Prostate gland (tissue), 2 donors: ENCODE data around the gene CRABP2. TPM values are rescaled to one million over a fixed set of nuclear protein-coding genes. Genes with fewer than 3 reads are reported as not detected.
A peak's percentile ranks its signal among the peaks of the same experiment; 100 is the strongest.

Experiments used
- DNase-seq: peaks from one replicate; pipeline ENCODE4 v3.0.0-alpha.2; 2019; ENCODE audit warnings: low spot score
- H3K27ac ChIP-seq, 2 donors: fragments of 200-600 bp; sonication (generic); 2 replicates each; pipeline ENCODE4 v1.5.1; 2017 to 2019
- H3K27me3 ChIP-seq: fragments of 200-600 bp; sonication (generic); replicated peaks from 2 replicates; pipeline ENCODE4 v1.5.1; 2019; ENCODE audit not compliant: insufficient read depth
- H3K36me3 ChIP-seq, 2 donors: fragments of 200-600 bp; sonication (generic); 1 replicate in 1 of 2; 2 replicates in 1 of 2; pipeline versions ENCODE4 v1.5.1 to v1.8.1; 2017 to 2019
- H3K4me1 ChIP-seq: fragments of 200-600 bp; sonication (generic); replicated peaks from 2 replicates; pipeline ENCODE4 v1.5.1; 2019
- H3K4me3 ChIP-seq, 2 donors: fragments of 200-600 bp; sonication (generic); 2 replicates each; pipeline ENCODE4 v1.5.1; 2017 to 2019
- H3K9me3 ChIP-seq: fragments of 200-600 bp; sonication (generic); 2 replicates; pipeline ENCODE4 v1.5.1; 2017
- POLR2A ChIP-seq: fragments of 450-650 bp; IDR thresholded peaks from one replicate; pipeline ENCODE4 v1.6.1; 2016; ENCODE audit warnings: antibody characterized with exemption, mild to moderate bottlenecking
- POLR2AphosphoS5 ChIP-seq: sonication (generic); formaldehyde crosslinking; IDR thresholded peaks from one replicate; pipeline ENCODE4 v1.6.1; 2017; ENCODE audit warnings: antibody characterized with exemption
- WGBS: methylation state at CpG from one replicate; pipeline ENCODE4 v1.1.5; 2018; 5-methylcytosine and 5-hydroxymethylcytosine counted together
- intact Hi-C: fragments of 100-400 bp; cut with DNase I; formaldehyde crosslinking; loops from one replicate; pipeline ENCODE4 v1.14.2; 2022
- total RNA-seq, 2 donors: library from RNA; depleted of rRNA; stranded (reverse); fragments of >200 nt; gene quantifications; one replicate each; pipeline ENCODE4 v1.1.0, GENCODE V29; 2016
- TF ChIP-seq, protein P1 (sequence below), 4 experiments: fragments of 200-600 bp in 2 of 4; fragments of 450-650 bp in 2 of 4; sonication (generic) in 2 of 4; IDR thresholded peaks; 1 replicate in 3 of 4; 2 replicates in 1 of 4; pipeline ENCODE4 v1.5.1; 2016 to 2019; ENCODE audit warnings: antibody characterized with exemption in 4 of 4, mild to moderate bottlenecking in 2 of 4, moderate library complexity in 2 of 4

CRABP2 gene
- total RNA-seq, 2 donors from 2014 or later: 27.3 to 30.8 TPM

DNA sequence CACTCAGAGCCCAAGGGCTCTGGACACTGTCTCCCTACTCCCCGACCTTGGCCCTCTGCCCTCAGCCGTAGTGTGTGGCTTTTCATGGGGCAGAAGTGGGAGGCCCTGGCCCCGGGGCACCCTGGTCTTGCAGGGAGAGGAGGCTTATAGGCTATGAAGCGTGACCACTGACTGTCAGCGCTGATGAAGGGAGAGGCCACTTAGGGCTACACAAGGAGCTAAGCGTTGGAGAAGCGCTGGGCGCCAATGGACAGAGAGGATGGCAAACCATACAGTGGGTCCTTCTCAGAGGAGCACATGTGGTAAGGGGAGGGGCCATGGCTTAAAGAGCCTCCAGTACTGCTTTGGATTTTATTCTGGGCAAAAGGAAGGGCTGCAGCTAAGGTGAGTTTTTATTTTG lies 7.9 kb downstream of the CRABP2 start:
- H3K9me3 ChIP-seq: no peaks in the 10 kb centered on the region
- H3K4me3 ChIP-seq: no peak overlapping the region
- WGBS: 64% methylated on average over 8 of the region's 8 CpGs
- H3K27me3 ChIP-seq: no peaks in the 10 kb centered on the region
- intact Hi-C loops: loop anchor here (10.0 kb wide), 1 partner anchor 167 kb away; the partner anchor contains the start of gene NTRK1
- DNase-seq: no peak
- H3K27ac ChIP-seq: no peak overlapping the region
- peaks cover 7% of the 10 kb centered on the region for H3K4me1 ChIP-seq
- TF ChIP-seq POLR2AphosphoS5 (no peak), POLR2A (no peak)
- TF ChIP-seq, protein P1, sequence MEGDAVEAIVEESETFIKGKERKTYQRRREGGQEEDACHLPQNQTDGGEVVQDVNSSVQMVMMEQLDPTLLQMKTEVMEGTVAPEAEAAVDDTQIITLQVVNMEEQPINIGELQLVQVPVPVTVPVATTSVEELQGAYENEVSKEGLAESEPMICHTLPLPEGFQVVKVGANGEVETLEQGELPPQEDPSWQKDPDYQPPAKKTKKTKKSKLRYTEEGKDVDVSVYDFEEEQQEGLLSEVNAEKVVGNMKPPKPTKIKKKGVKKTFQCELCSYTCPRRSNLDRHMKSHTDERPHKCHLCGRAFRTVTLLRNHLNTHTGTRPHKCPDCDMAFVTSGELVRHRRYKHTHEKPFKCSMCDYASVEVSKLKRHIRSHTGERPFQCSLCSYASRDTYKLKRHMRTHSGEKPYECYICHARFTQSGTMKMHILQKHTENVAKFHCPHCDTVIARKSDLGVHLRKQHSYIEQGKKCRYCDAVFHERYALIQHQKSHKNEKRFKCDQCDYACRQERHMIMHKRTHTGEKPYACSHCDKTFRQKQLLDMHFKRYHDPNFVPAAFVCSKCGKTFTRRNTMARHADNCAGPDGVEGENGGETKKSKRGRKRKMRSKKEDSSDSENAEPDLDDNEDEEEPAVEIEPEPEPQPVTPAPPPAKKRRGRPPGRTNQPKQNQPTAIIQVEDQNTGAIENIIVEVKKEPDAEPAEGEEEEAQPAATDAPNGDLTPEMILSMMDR (IDR thresholded peaks at IDR 0.05): no peak
- H3K36me3 ChIP-seq: no peaks in the 10 kb centered on the region

DNA sequence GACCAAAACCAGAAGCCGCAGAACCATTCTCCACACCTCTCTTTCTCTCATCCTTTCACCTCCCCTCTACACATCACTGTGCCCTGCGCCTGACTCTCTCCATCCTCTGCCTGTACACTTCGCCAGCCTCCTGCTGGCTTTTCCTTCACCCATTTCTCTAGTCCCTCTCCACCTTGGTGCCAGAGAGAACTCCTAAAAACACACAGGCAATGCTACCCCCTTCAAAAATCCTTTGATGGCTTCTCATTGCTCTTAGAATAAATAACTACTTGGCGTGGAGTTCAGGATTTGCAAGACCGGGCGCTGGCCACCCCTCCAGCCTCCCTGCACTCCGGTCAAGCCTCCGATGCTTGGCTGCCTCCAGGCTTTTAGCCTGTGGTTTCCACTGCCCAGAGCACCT lies 8.6 kb downstream of the CRABP2 start:
- no peak overlapping the region for H3K4me3 ChIP-seq
- intact Hi-C loops: loop anchor here (10.0 kb wide), 1 partner anchor 168 kb away; the partner anchor contains the start of gene NTRK1
- H3K27ac ChIP-seq: no peak overlapping the region
- WGBS: 65% methylated on average over 8 of the region's 8 CpGs
- no peaks in the 10 kb centered on the region for H3K36me3 ChIP-seq
- peaks cover 8% of the 10 kb centered on the region for H3K4me1 ChIP-seq
- H3K27me3 ChIP-seq: no peaks in the 10 kb centered on the region
- TF ChIP-seq POLR2AphosphoS5: no peak
- TF ChIP-seq POLR2A: no peak
- H3K9me3 ChIP-seq: no peaks in the 10 kb centered on the region
- DNase-seq: no peak

DNA sequence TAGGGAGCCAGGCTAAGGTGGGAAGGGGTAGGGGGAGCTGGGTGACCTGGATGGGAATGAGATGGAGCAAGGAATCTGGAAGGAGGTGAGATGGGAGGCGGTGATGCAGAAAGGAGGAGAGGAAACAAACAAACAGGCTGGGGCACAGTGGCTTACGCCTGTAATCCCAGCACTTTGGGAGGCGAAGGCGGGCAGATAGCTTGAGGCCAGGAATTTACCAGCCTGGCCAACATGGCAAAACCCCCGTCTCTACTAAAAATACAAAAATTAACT lies 10.8 kb downstream of the CRABP2 start:
- Histone ChIP-seq H3K4me1 (peaks cover 8% of the 10 kb centered on the region), H3K36me3 (no peaks in the 10 kb centered on the region), H3K4me3 (no peak overlapping the region), H3K9me3 (no peaks in the 10 kb centered on the region), H3K27me3 (peaks cover 4% of the 10 kb centered on the region), H3K27ac (peak overlapping the region in 1 of 2 donors; percentile 54)
- WGBS: 55% methylated on average over 5 of the region's 5 CpGs
- TF ChIP-seq POLR2A: no peak
- TF ChIP-seq, protein P1 (IDR thresholded peaks at IDR 0.05): no peak
- TF ChIP-seq POLR2AphosphoS5: no peak
- intact Hi-C loops: loop anchor here (10.0 kb wide), 1 partner anchor 170 kb away; the partner anchor contains the start of gene NTRK1
- DNase-seq: no peak

DNA sequence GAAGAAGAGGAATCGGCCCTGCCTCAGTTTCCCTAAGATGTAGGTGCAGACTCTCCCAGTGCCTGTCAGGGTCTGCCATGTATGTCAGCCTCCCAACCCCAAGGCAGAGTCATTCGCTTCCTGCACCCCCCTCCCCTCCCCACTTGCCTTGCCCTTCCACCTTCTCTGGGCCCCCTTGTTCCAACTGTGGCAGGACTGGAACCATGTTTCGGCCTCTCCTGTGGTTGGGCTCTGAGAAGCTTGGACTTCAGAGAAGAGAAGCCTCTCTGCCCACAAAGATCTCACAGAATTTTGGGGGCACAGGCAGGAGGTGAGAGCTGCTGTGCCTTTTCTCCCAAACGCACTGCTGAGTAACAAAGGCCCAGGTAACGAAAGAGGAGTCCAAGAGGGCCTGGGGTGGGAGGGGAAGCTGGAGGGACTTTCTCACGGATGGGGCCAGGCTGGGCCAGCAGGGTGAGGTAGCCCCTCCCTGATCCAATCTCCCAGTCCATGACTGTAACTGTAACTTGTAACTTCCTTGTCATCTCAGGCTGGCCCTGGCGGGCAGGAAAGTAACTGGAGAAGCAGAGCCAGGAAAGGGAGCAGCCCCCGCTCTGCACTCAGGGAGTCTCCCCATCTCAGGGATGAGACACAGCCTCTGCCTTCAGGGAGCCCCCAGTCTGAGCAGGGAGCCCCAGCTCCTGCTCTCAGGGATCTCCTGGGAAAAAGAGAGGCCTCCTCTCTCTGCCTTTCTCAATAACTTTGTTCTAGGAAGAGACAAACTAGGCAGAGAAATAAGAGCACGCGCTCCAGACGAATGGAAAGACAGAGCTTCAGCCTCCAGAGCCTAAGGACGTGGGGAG lies 11.3 kb downstream of the CRABP2 start:
- Histone ChIP-seq H3K4me3 (no peak overlapping the region), H3K27me3 (peaks cover 4% of the 10 kb centered on the region), H3K9me3 (no peaks in the 10 kb centered on the region), H3K36me3 (no peaks in the 10 kb centered on the region), H3K4me1 (peaks cover 8% of the 10 kb centered on the region), H3K27ac (peak overlapping the region; percentile 0 to 54)
- no peak for TF ChIP-seq POLR2AphosphoS5
- TF ChIP-seq, protein P1 (IDR thresholded peaks at IDR 0.05): peak in 2 of 4 experiments; percentile 4 to 41
- peak; percentile 67 for TF ChIP-seq POLR2A
- no peak for DNase-seq
- intact Hi-C loops: loop anchor here (10.0 kb wide), 1 partner anchor 171 kb away; the partner anchor contains the start of gene NTRK1
- WGBS: 53% methylated on average over 12 of the region's 12 CpGs

DNA sequence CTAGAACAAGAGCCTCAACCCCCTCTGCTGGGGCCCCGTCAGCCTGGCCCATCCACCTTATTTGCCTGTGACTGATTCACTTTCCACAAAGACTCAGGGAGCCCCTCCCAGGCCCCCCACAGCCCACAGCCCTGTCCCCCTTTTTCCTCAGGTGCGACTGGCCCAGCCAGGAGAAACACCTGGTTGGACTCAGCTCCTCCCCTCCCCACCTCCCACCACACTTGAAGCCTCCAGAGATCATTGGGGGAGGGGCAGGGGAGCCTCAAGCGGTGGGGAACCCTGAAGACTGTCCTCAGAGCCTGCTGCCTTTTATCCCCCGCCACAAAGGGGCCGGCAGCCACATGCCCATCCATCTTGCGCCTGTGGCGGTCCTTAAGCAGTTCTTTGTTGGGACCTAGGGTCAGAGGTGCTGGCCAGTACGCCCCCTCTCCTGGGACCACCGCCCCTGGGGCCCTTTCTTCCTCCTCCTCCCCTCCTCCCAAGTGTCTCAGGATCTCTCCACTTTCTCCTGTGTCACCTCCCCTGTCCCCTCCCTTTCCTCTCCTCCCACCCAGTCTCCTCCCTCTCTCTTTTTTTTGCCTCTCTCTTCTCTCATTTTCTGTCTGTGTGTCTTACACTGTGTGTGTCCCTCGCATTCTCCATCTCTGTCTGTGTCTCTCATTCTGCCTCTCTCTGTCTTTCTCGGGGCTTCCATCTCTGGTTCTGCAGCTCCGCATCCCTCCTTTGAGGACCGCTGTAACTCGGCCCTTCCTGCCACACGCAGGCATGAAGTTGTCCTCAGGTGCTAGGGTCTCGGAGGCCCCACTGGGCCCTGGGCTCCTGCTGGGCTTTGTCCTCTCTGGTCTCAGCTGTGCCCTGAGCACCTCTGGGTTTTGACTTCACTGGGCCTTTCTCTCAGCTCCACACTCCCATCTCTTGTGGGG lies 12.2 kb downstream of the CRABP2 start:
- intact Hi-C loops: loop anchor here (10.0 kb wide), 1 partner anchor 172 kb away; the partner anchor contains the start of gene NTRK1
- H3K27me3 ChIP-seq: peaks cover 4% of the 10 kb centered on the region

More for the DNA sequence above, 12.2 kb downstream of the CRABP2 start:
- H3K4me3 ChIP-seq: no peak overlapping the region
- H3K36me3 ChIP-seq: no peaks in the 10 kb centered on the region
- H3K9me3 ChIP-seq: no peaks in the 10 kb centered on the region
- H3K4me1 ChIP-seq: peaks cover 8% of the 10 kb centered on the region
- 25% methylated on average over 15 of the region's 16 CpGs for WGBS
- H3K27ac ChIP-seq: peak overlapping the region; percentile 24 to 54
- TF ChIP-seq POLR2A: peak; percentile 38
- TF ChIP-seq, protein P1 (IDR thresholded peaks at IDR 0.05): no peak
- DNase-seq: peak; percentile 39
